HG02852 (cell line): ENCODE results near the gene HEATR1.
"Not testable (repeated sequence)": the region's sequence is repeated elsewhere in the genome, so short reads cannot be mapped to it uniquely, and the experiment has no call there.

ENCODE experiments used
- ATAC-seq: cut with Tn5 transposase; IDR thresholded peaks from one replicate; pipeline ENCODE4 v1.9.1; 2021; ENCODE audit warnings: mild to moderate bottlenecking, moderate library complexity; ENCODE audit not compliant: unreplicated experiment

Gene HEATR1, protein sequence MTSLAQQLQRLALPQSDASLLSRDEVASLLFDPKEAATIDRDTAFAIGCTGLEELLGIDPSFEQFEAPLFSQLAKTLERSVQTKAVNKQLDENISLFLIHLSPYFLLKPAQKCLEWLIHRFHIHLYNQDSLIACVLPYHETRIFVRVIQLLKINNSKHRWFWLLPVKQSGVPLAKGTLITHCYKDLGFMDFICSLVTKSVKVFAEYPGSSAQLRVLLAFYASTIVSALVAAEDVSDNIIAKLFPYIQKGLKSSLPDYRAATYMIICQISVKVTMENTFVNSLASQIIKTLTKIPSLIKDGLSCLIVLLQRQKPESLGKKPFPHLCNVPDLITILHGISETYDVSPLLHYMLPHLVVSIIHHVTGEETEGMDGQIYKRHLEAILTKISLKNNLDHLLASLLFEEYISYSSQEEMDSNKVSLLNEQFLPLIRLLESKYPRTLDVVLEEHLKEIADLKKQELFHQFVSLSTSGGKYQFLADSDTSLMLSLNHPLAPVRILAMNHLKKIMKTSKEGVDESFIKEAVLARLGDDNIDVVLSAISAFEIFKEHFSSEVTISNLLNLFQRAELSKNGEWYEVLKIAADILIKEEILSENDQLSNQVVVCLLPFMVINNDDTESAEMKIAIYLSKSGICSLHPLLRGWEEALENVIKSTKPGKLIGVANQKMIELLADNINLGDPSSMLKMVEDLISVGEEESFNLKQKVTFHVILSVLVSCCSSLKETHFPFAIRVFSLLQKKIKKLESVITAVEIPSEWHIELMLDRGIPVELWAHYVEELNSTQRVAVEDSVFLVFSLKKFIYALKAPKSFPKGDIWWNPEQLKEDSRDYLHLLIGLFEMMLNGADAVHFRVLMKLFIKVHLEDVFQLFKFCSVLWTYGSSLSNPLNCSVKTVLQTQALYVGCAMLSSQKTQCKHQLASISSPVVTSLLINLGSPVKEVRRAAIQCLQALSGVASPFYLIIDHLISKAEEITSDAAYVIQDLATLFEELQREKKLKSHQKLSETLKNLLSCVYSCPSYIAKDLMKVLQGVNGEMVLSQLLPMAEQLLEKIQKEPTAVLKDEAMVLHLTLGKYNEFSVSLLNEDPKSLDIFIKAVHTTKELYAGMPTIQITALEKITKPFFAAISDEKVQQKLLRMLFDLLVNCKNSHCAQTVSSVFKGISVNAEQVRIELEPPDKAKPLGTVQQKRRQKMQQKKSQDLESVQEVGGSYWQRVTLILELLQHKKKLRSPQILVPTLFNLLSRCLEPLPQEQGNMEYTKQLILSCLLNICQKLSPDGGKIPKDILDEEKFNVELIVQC (N-terminal part only)

GRCh38 chr1:236603991-236604904, at the start of gene HEATR1:
TSS of gene HEATR1 (minus strand) at chr1:236604516. CDS start at chr1:236604095, 421 bp downstream.
- ATAC-seq: peak; percentile 97

- ATAC-seq: no peak
These were observed 40.8 kb upstream of the HEATR1 start for GRCh38 chr1:236645016-236645680.

DNA sequence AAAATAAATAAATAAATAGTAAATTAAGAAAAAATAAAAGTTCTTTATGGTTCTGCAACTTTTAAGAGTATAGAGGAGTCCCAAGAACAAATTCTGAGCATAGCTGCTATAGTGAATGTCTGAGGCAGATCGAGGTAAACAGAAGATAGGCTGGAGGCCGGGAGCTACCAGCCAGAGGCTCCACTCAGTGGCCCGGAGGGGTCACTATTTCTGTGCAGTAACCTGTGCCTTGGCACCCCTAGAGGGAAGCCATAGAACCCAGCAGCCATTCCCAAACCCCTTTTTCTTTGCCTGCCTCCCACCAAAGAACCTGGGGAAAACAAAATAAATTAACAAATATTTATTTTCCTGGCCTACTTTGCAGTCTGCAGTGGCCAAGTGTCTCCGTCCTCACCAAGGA, 38.4 kb upstream of the HEATR1 start:
- ATAC-seq: no peak

DNA sequence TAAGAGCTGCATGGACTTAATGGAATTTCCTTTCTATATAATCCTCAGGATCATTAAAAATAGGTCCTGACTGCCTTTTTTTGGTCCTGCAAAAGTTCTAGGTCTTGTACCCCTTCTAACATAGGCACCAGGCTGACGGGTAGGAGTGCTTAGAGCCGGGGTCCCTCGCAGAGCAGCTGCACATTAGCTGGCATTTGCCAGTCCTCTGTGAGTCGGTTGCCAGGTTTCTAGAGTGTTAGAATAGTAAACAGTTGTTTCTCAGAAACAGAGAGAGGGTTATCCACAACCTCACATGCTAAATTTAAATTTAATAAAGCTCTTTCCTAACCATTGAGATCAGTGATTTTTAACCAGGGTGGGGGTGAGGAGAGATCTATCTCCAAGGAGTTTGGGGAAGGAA, 35.4 kb upstream of the HEATR1 start:
- no peak for ATAC-seq

GRCh38 chr1:236638945-236639344, 34.6 kb upstream of the HEATR1 start:
- no peak for ATAC-seq

GRCh38 chr1:236636017-236636416, 31.7 kb upstream of the HEATR1 start:
- no peak for ATAC-seq

DNA sequence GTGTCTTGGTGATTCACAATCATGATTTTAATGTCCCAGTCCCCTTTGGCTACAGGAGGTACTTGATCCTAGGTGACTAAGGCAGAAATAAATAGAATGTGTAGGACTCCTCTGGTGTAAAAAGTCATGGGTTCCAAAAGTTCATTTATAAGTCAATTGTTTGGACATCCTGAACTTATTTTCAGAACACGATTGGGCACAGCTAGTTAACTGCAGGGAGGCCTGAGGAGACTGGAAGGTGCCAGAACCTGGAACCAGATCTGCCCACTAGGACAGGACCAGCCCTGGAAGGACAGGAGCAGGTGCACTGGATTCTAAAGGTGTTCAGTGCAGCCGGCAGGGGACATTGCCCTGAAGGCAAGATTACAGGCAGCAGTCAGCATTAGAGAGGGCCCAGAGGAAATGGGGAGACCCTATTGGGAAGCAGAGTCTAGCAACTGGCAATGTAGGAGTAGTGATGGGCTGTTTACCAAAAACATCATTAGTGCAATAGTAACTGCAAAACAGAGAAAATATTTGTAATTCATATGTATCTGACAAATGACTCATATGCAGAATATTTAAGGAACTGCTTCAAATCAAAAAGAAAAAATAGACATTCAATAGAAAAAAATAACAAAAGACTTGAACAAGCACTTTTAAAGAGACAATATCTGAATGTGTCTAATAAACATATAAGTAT, 23.6 kb upstream of the HEATR1 start:
- ATAC-seq: no peak

GRCh38 chr1:236623371-236624166, 19.3 kb upstream of the HEATR1 start:
- ATAC-seq: no peak

DNA sequence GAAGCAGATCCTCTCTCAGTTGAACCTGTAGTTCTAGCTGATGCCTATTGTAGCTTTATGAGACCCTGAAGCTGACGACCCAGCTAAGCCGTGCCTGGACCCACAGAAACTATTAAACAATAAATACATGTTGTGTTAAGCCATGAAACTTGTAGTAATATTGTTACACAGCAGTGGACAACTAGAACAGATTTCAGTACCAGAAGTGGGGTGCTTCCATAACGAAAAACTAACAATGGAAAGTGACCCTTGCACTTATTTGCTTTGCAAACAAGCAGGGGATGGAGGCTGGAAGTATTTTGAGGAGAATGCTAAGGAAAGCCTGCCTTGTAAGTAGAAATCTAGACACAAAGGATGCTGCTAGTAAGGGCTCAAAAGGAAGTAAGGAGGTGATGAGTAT, 18.1 kb upstream of the HEATR1 start:
- no peak for ATAC-seq

DNA sequence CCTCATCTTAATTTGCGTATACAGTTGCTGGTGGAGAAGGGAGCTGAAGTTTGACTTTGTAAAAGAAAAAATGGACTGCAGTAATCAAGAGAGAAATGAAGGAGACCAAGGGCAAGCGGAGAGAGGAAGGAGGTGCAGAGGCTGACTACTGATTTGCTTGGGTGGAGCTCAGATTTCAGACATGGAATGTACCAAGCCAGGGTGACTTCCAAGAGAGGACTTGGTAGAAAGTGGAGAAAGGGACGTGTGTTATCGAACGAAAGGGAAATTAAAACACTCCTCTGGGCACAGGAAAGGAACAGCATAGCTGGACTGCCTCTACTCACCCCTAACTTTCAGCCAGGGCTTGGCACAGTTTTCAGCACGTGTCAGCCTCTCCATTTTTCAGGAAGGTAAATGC, 15.1 kb upstream of the HEATR1 start:
- ATAC-seq: no peak

DNA sequence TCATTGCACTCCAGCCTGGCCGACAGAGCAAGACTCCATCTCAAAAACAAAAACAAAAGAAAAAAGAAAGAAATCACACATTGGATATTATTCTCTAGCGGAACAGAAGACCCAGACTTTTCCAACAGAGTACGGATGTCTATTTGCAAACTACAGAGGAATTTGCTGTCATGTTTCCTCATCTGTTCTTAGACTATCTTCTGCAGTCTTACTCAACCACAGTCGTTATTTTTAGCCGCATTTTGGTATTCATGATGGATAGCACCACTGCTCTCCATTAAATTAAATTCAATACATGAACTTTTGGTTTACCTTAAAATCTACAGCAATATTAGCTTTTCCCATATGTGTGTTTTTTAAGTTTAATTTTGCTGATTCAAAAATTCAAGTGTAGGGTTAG, 14.2 kb upstream of the HEATR1 start:
- ATAC-seq: no peak

DNA sequence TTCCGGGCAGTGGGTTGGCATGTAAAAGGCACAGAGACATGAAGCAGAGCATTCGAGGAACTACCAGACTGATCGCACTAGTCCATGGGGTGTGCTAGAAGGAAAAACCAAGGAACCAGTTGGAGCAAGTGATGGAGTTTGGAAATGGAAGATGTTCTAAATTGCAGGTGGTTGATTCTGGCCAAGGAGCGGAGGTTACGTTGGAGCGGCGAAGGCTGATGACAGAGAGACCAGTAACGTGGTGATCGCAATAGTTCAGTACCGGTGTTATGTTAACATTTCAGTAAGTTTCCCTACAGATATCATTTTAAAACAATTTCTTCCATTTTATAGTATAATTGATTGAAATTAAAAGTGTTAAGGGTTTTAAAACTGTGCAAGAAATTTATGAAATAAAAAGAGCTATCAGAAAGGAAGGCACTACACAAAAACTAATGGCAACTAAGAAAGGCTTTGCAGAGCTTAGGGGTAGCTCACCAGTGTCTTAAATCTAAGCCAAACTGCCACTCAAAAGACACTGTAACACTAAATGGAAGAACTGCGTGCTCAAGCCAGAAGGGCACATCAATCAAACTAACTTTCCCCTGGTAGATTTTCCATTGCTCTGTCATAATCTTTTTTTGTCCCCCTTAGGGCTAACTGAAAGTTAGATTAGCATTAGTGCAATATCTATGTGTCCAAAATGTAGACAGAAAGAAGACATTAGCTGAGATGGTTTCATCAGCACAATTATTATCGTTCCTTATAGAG, 11.3 kb upstream of the HEATR1 start:
- ATAC-seq: no peak

- no peak for ATAC-seq
These were observed 8.0 kb upstream of the HEATR1 start for GRCh38 chr1:236612349-236612748.

- ATAC-seq: no peak
These were observed 4.8 kb upstream of the HEATR1 start for GRCh38 chr1:236608930-236609726.

- not testable (repeated sequence) for ATAC-seq
These were observed 3.3 kb upstream of the HEATR1 start for GRCh38 chr1:236607597-236607996.

DNA sequence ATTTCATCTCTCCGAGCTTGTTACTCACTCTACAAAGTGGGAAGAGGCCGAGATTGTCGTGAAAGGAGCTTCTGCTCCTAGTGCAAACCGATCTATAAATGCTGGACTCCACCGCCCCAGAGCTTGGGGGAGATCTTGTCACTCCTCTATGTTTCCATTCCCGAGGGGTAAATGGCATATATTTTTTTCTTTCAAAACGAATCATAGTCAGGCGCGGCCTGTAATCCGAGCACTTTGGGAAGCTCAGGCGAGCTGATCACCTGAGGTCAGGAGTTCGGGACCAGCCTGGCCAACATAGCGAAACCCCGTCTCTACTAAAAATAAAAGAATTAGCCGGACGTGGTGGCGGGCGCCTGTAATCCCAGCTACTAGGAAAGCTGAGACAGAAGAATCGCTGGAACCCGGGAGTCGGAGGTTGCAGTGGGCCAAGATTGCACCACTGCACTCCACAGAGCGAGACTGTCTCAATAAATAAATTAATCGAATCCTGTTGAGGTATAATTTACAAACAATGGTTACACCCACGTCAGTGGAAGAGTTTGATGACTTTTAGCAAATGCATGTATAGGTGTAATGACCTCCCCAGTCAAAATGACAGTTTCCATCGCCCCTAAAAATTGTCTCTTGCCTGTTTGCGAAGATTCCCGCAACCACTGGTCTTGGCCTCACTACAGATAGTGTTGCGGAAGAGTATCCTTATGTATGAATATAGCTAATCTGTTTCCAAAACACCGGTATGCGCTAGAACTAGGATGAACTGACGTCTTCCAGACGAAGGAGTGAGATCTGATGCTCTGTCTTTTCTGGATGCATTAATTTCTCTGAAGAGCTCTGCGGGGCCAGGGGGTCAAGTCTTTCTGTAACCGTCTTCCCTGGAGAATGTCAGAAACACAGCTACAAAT, 840 bp upstream of the HEATR1 start:
- ATAC-seq: no peak
